Right atrium auricular region (tissue), 2 donors: ENCODE results near the gene PCBP3. TPM values are rescaled to one million over a fixed set of nuclear protein-coding genes. Genes with fewer than 3 reads are reported as not detected.

Source experiments
- DNase-seq: peaks from one replicate; pipeline ENCODE4 v3.0.0-alpha.2; 2019; ENCODE audit warnings: low spot score
- H3K27ac ChIP-seq, 2 donors: fragments of 200-600 bp; sonication (generic); 1 replicate in 1 of 2; 2 replicates in 1 of 2; pipeline ENCODE4 v1.5.1; 2016 to 2019
- H3K27me3 ChIP-seq, 2 donors: fragments of 200-600 bp; sonication (generic); one replicate each; pipeline versions ENCODE4 v1.5.1 to v1.6.0; 2017 to 2019
- H3K36me3 ChIP-seq: fragments of 200-600 bp; sonication (generic); one replicate; pipeline ENCODE4 v1.5.1; 2016
- H3K4me1 ChIP-seq, 2 donors: fragments of 200-600 bp; sonication (generic); one replicate each; pipeline versions ENCODE4 v1.5.1 to v1.6.0; 2017 to 2019
- H3K4me3 ChIP-seq, 2 donors: fragments of 200-600 bp; sonication (generic); 1 replicate in 1 of 2; 2 replicates in 1 of 2; pipeline ENCODE4 v1.5.1; 2017 to 2019; ENCODE audit warnings: mild to moderate bottlenecking in 1 of 2, moderate library complexity in 1 of 2
- H3K9me3 ChIP-seq, 2 donors: fragments of 200-600 bp; sonication (generic); one replicate each; pipeline ENCODE4 v1.5.1; 2019
- CTCF ChIP-seq, 2 donors: fragments of 200-600 bp; sonication (generic); IDR thresholded peaks; one replicate each; pipeline ENCODE4 v1.5.1; 2019; ENCODE audit warnings: antibody characterized with exemption in 2 of 2
- total RNA-seq, 2 donors: library from RNA; depleted of rRNA; stranded (reverse); fragments of >200 nt; gene quantifications; one replicate each; pipeline ENCODE4 v1.1.0, GENCODE V29; 2016

PCBP3 gene
- total RNA-seq, 2 donors from 2014 or later = 2.3 to 5.2 TPM

GRCh38 chr21:45835301-45836267 is 192.1 kb downstream of the PCBP3 start:
- TF ChIP-seq CTCF (IDR thresholded peaks at IDR 0.05) = no peak
- Histone ChIP-seq H3K4me1 (peaks cover 0 to 15% of the 10 kb centered on the region in 2 donors), H3K9me3 (peaks cover 1 to 5% of the 10 kb centered on the region in 2 donors), H3K27me3 (no peaks in the 10 kb centered on the region), H3K27ac (no peak overlapping the region), H3K36me3 (no peaks in the 10 kb centered on the region), H3K4me3 (no peak overlapping the region)
- DNase-seq = no peak

- Histone ChIP-seq H3K27ac (no peak overlapping the region), H3K4me3 (no peak overlapping the region), H3K9me3 (peaks cover 3 to 12% of the 10 kb centered on the region in 2 donors), H3K4me1 (peaks cover 0 to 15% of the 10 kb centered on the region in 2 donors), H3K27me3 (no peaks in the 10 kb centered on the region), H3K36me3 (no peaks in the 10 kb centered on the region)
- no peak for DNase-seq
- no peak for TF ChIP-seq CTCF (IDR thresholded peaks at IDR 0.05)
Measured at GRCh38 chr21:45836268-45836655, 192.7 kb downstream of the PCBP3 start.

GRCh38 chr21:45836694-45837670 is 193.5 kb downstream of the PCBP3 start:
- Histone ChIP-seq H3K27ac (no peak overlapping the region), H3K4me3 (no peak overlapping the region), H3K27me3 (no peaks in the 10 kb centered on the region), H3K9me3 (peaks cover 3 to 19% of the 10 kb centered on the region in 2 donors), H3K36me3 (no peaks in the 10 kb centered on the region), H3K4me1 (peaks cover 0 to 14% of the 10 kb centered on the region in 2 donors)
- TF ChIP-seq CTCF (IDR thresholded peaks at IDR 0.05) = no peak
- no peak for DNase-seq

GRCh38 chr21:45837936-45838335 is 194.4 kb downstream of the PCBP3 start:
- no peak for TF ChIP-seq CTCF (IDR thresholded peaks at IDR 0.05)
- H3K36me3 ChIP-seq = no peaks in the 10 kb centered on the region

GRCh38 chr21:45838634-45839033 is 195.1 kb downstream of the PCBP3 start:
- H3K9me3 ChIP-seq = peaks cover 3 to 20% of the 10 kb centered on the region in 2 donors
- H3K4me1 ChIP-seq = no peaks in the 10 kb centered on the region
- H3K4me3 ChIP-seq = no peak overlapping the region
- no peak for TF ChIP-seq CTCF (IDR thresholded peaks at IDR 0.05)
- H3K27me3 ChIP-seq = no peaks in the 10 kb centered on the region
- H3K27ac ChIP-seq = no peak overlapping the region
- no peak for DNase-seq
- no peaks in the 10 kb centered on the region for H3K36me3 ChIP-seq

More at GRCh38 chr21:45837936-45838335, 194.4 kb downstream of the PCBP3 start:
- H3K9me3 ChIP-seq = peaks cover 3 to 20% of the 10 kb centered on the region in 2 donors
- H3K4me3 ChIP-seq = no peak overlapping the region
- DNase-seq = no peak
- H3K27ac ChIP-seq = no peak overlapping the region
- H3K27me3 ChIP-seq = no peaks in the 10 kb centered on the region
- H3K4me1 ChIP-seq = peaks cover 0 to 4% of the 10 kb centered on the region in 2 donors
